Osteoblast (primary cell): ENCODE measurements around the gene FEM1B. TPM values are rescaled to one million over a fixed set of nuclear protein-coding genes. Genes with fewer than 3 reads are reported as not detected.
A peak's percentile ranks its signal among the peaks of the same experiment; 100 is the strongest.

ENCODE experiments used
- DNase-seq: peaks from one replicate; pipeline ENCODE4 v3.0.0; 2011; ENCODE audit warnings: low spot score, mixed read lengths; ENCODE audit not compliant: insufficient read length; ENCODE audit errors: missing footprints
- H2AFZ ChIP-seq: 2 replicates; pipeline ENCODE4 v1.6.0; 2011; ENCODE audit warnings: mild to moderate bottlenecking, low read length
- H3K27ac ChIP-seq: 2 replicates; pipeline ENCODE4 v1.5.1; 2011; ENCODE audit warnings: mild to moderate bottlenecking, low read depth, low read length, moderate library complexity
- H3K27me3 ChIP-seq: 2 replicates; pipeline ENCODE4 v1.6.0; 2012; ENCODE audit warnings: mild to moderate bottlenecking, control low read depth, inconsistent platforms, low read length, moderate library complexity; ENCODE audit not compliant: insufficient read depth
- H3K36me3 ChIP-seq: 2 replicates; pipeline ENCODE4 v1.5.1; 2011; ENCODE audit warnings: mild to moderate bottlenecking, low read length, control low read depth, moderate library complexity; ENCODE audit not compliant: insufficient read depth
- H3K4me1 ChIP-seq: 2 replicates; pipeline ENCODE4 v1.5.1; 2011; ENCODE audit warnings: mild to moderate bottlenecking, low read length, control low read depth, moderate library complexity; ENCODE audit not compliant: insufficient read depth
- H3K4me2 ChIP-seq: 2 replicates; pipeline ENCODE4 v1.6.0; 2011; ENCODE audit warnings: mild to moderate bottlenecking, low read length; ENCODE audit not compliant: insufficient read depth
- H3K4me3 ChIP-seq: fragments of 200-600 bp; sonication (generic); 3 replicates; pipeline ENCODE4 v1.5.1; 2012; ENCODE audit warnings: mild to moderate bottlenecking, low read length, inconsistent platforms; ENCODE audit not compliant: insufficient read depth
- H3K79me2 ChIP-seq: 2 replicates; pipeline ENCODE4 v1.6.0; 2012; ENCODE audit warnings: mild to moderate bottlenecking, low read length, control low read depth, inconsistent platforms; ENCODE audit not compliant: insufficient read depth
- H3K9me3 ChIP-seq: 2 replicates; pipeline ENCODE4 v1.5.1; 2011; ENCODE audit warnings: low read depth, low read length, control low read depth
- H4K20me1 ChIP-seq: 2 replicates; pipeline ENCODE4 v1.6.0; 2012; ENCODE audit warnings: mild to moderate bottlenecking, low read length, control low read depth; ENCODE audit not compliant: insufficient read depth
- total RNA-seq: library from RNA; depleted of rRNA; stranded (reverse); fragments of >200 nt; gene quantifications from 2 replicates; pipeline ENCODE4 v1.2.3, GENCODE V29; 2012
- TF ChIP-seq, protein P1 (sequence below): IDR thresholded peaks from 2 replicates; pipeline ENCODE4 v1.5.1; 2011; ENCODE audit warnings: mild to moderate bottlenecking, low read depth, low read length, moderate library complexity; ENCODE audit errors: extremely low read depth

Gene FEM1B
- total RNA-seq, 1 donor = 35.5 TPM

GRCh38 chr15:68252925-68253534 lies 24.5 kb upstream of the FEM1B start:
- H3K79me2 ChIP-seq = no peaks in the 10 kb centered on the region
- H3K36me3 ChIP-seq = no peaks in the 10 kb centered on the region
- DNase-seq = peak; percentile 92
- peaks cover 2% of the 10 kb centered on the region for H3K27me3 ChIP-seq
- TF ChIP-seq, protein P1, sequence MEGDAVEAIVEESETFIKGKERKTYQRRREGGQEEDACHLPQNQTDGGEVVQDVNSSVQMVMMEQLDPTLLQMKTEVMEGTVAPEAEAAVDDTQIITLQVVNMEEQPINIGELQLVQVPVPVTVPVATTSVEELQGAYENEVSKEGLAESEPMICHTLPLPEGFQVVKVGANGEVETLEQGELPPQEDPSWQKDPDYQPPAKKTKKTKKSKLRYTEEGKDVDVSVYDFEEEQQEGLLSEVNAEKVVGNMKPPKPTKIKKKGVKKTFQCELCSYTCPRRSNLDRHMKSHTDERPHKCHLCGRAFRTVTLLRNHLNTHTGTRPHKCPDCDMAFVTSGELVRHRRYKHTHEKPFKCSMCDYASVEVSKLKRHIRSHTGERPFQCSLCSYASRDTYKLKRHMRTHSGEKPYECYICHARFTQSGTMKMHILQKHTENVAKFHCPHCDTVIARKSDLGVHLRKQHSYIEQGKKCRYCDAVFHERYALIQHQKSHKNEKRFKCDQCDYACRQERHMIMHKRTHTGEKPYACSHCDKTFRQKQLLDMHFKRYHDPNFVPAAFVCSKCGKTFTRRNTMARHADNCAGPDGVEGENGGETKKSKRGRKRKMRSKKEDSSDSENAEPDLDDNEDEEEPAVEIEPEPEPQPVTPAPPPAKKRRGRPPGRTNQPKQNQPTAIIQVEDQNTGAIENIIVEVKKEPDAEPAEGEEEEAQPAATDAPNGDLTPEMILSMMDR = peak; percentile 91
- H3K4me1 ChIP-seq = peaks cover 15% of the 10 kb centered on the region
- H3K4me3 ChIP-seq = no peak overlapping the region
- no peak overlapping the region for H2AFZ ChIP-seq
- no peaks in the 10 kb centered on the region for H3K9me3 ChIP-seq
- peak overlapping the region; percentile 29 for H3K4me2 ChIP-seq
- no peaks in the 10 kb centered on the region for H4K20me1 ChIP-seq
- no peak overlapping the region for H3K27ac ChIP-seq

DNA sequence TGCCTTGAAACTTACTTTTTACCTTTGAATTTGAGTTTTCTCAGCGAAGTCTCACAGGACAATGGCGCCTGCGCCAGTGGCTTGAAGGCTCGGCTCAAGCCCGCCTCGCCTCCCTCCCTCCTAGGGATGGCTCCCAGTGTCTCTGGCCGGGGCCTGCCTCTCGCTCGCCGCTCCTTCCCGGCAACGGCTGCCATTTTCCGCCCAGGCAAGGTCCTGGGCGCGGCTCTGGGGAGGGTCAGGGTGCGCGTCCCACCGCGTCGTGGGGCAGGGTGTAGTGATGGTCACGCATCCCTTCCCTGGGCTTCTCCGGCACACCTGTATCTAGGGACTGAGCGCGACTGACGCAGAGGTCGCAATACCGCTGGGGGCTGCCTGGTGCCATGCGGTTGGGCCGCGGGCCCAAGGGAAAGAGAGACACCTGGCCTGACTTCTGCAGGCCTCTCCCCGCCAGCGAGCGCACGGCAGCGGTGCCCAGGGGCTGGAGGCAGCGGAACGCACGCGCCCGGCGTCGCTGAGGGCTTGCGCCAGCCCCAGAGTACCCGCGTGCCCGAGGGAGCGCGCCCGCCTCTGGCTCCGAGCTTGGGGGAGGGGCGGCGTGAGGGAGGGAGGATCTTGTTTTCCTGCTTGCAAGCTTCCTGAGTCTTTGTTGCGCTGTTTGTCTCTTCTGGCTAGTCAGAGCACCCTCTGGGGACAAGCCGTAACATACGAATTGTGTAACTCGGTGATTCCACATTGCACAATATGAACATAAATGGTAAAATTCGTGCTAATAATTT lies 20.7 kb upstream of the FEM1B start:
- Histone ChIP-seq H3K4me2 (peak overlapping the region; percentile 89), H3K9me3 (no peaks in the 10 kb centered on the region), H3K27ac (peak overlapping the region; percentile 55), H4K20me1 (no peaks in the 10 kb centered on the region), H3K4me1 (peaks cover 22% of the 10 kb centered on the region), H2AFZ (peak overlapping the region; percentile 92), H3K27me3 (no peaks in the 10 kb centered on the region), H3K36me3 (no peaks in the 10 kb centered on the region), H3K79me2 (no peaks in the 10 kb centered on the region), H3K4me3 (peak overlapping the region; percentile 74)
- TF ChIP-seq, protein P1 = no peak
- peak; percentile 93 for DNase-seq

DNA sequence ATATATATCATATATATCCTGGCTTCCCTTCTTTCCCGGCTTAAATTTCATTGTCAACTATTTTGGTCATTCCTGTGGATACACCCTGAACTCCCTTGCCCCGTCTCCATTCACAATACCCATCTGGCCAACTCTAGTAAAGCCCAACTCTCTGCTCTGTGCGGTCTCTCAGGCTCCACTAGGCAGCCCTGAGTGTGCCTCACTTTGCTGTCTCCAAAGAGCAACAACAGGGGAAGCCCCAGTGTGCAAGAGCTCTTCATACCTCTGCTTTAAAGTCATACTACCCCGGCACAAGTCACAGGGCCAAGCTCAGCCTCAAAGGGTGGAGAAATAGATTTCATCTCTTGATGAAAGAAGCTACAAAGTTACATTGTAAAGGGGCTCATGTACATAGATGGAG lies 18.9 kb upstream of the FEM1B start:
- Histone ChIP-seq H3K36me3 (no peaks in the 10 kb centered on the region), H3K27me3 (peaks cover 4% of the 10 kb centered on the region), H3K79me2 (no peaks in the 10 kb centered on the region), H2AFZ (peak overlapping the region; percentile 78), H3K27ac (peak overlapping the region; percentile 33), H3K4me1 (peaks cover 20% of the 10 kb centered on the region), H3K4me2 (peak overlapping the region; percentile 39), H3K4me3 (no peak overlapping the region), H3K9me3 (no peaks in the 10 kb centered on the region), H4K20me1 (no peaks in the 10 kb centered on the region)
- no peak for DNase-seq
- TF ChIP-seq, protein P1 = no peak

- TF ChIP-seq, protein P1 = no peak
- Histone ChIP-seq H3K36me3 (no peaks in the 10 kb centered on the region), H2AFZ (no peak overlapping the region), H3K4me2 (no peak overlapping the region), H3K4me1 (peaks cover 20% of the 10 kb centered on the region), H3K4me3 (no peak overlapping the region), H3K27ac (no peak overlapping the region), H3K9me3 (no peaks in the 10 kb centered on the region), H3K79me2 (no peaks in the 10 kb centered on the region), H4K20me1 (no peaks in the 10 kb centered on the region), H3K27me3 (peaks cover 4% of the 10 kb centered on the region)
- DNase-seq = no peak
These were observed 17.7 kb upstream of the FEM1B start for GRCh38 chr15:68259883-68260282.
